ENCODE results near the gene MOGAT2. TPM values are rescaled to one million over a fixed set of nuclear protein-coding genes. Genes with fewer than 3 reads are reported as not detected.

MOGAT2 gene
- total RNA-seq, 1 donor from 2014 or later = not detected

GRCh38 chr11:75780888-75781287, 63.2 kb downstream of the MOGAT2 start:
- Mint-ChIP-seq H3K27me3 (ENCODE audit: unreplicated experiment) (no peaks in the 10 kb centered on the region), H3K4me1 (ENCODE audit: unreplicated experiment) (no peaks in the 10 kb centered on the region), H3K9me3 (ENCODE audit: unreplicated experiment) (no peaks in the 10 kb centered on the region), H3K4me3 (ENCODE audit: unreplicated experiment) (no peak overlapping the region), H3K27ac (ENCODE audit: unreplicated experiment) (no peak overlapping the region), H3K36me3 (ENCODE audit: unreplicated experiment) (no peaks in the 10 kb centered on the region)
- no peak for TF ChIP-seq CTCF (IDR thresholded peaks at IDR 0.05)
- DNase-seq (ENCODE audit: extremely low spot score, unreplicated experiment) = no peak

- H3K9me3 Mint-ChIP-seq (ENCODE audit: unreplicated experiment) = no peaks in the 10 kb centered on the region
- no peak for TF ChIP-seq CTCF (IDR thresholded peaks at IDR 0.05)
Observed at GRCh38 chr11:75781296-75781695, 63.7 kb downstream of the MOGAT2 start.

DNA sequence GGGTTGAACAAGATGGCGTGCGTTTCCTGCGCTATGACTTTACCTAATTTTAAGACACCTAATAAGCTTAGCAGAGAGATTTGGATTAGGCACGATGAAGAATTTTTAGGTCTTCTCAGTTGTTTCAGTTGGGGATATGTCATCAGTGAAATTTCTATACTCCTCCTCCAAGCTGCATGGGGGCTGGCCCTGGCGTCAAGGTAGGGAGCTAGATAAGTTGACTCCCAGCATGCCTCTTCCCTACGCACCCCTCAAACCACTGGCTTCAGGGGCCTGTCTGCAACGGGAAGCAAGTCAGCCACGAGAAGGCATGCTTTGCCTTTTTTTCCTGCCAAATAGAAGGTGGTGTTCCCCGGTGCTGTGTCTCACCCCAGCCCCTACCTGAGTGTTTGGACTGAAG, 64.2 kb downstream of the MOGAT2 start:
- no peak for TF ChIP-seq CTCF (IDR thresholded peaks at IDR 0.05)
- no peak for DNase-seq (ENCODE audit: extremely low spot score, unreplicated experiment)
- no peaks in the 10 kb centered on the region for H3K9me3 Mint-ChIP-seq (ENCODE audit: unreplicated experiment)

More at GRCh38 chr11:75781296-75781695, 63.7 kb downstream of the MOGAT2 start:
- Mint-ChIP-seq H3K4me3 (ENCODE audit: unreplicated experiment) (no peak overlapping the region), H3K4me1 (ENCODE audit: unreplicated experiment) (no peaks in the 10 kb centered on the region), H3K36me3 (ENCODE audit: unreplicated experiment) (no peaks in the 10 kb centered on the region), H3K27me3 (ENCODE audit: unreplicated experiment) (no peaks in the 10 kb centered on the region), H3K27ac (ENCODE audit: unreplicated experiment) (no peak overlapping the region)
- no peak for DNase-seq (ENCODE audit: extremely low spot score, unreplicated experiment)

More for the DNA sequence above, 64.2 kb downstream of the MOGAT2 start:
- H3K27ac Mint-ChIP-seq (ENCODE audit: unreplicated experiment) = no peak overlapping the region
- no peaks in the 10 kb centered on the region for H3K36me3 Mint-ChIP-seq (ENCODE audit: unreplicated experiment)
- no peaks in the 10 kb centered on the region for H3K27me3 Mint-ChIP-seq (ENCODE audit: unreplicated experiment)
- H3K4me1 Mint-ChIP-seq (ENCODE audit: unreplicated experiment) = no peaks in the 10 kb centered on the region
- no peak overlapping the region for H3K4me3 Mint-ChIP-seq (ENCODE audit: unreplicated experiment)

Other genes with a start within 250 kb of the MOGAT2 start
- 3.1 and 4.0 TPM in 2 replicates for gene GDPD5, start 191.9 kb upstream of the MOGAT2 start, total RNA-seq
- 484 and 511 TPM in 2 replicates for gene SERPINH1, start 155.6 kb upstream of the MOGAT2 start, total RNA-seq
- gene MAP6, start 48.8 kb upstream of the MOGAT2 start, total RNA-seq = 2.3 and 3.0 TPM in 2 replicates
- 0.13 TPM in 1 of 2 replicates, not detected in the other for gene DGAT2, start 50.9 kb downstream of the MOGAT2 start, total RNA-seq
- gene UVRAG, start 97.4 kb downstream of the MOGAT2 start, total RNA-seq = 20.2 and 24.9 TPM in 2 replicates

Measured in osteocyte (in vitro differentiated cells).